Ovary (tissue), 9 donors: Measurements from ENCODE around the gene FIGLA. TPM values are rescaled to one million over a fixed set of nuclear protein-coding genes. Genes with fewer than 3 reads are reported as not detected.
"Not testable (repeated sequence)": the region's sequence is repeated elsewhere in the genome, so short reads cannot be mapped to it uniquely, and the experiment has no call there.

Experiments used
- DNase-seq, 5 donors: peaks; one replicate each; pipeline ENCODE4 v3.0.0-alpha.2; 2019 to 2020
- H3K27ac ChIP-seq, 2 donors: fragments of 200-600 bp; one replicate each; pipeline versions ENCODE4 v1.5.1 to v1.8.0; 2019 to 2022
- H3K27me3 ChIP-seq: fragments of 200-600 bp; one replicate; pipeline ENCODE4 v1.8.0; 2022
- H3K36me3 ChIP-seq: fragments of 200-600 bp; sonication (generic); one replicate; pipeline ENCODE4 v1.5.1; 2019
- H3K4me1 ChIP-seq: one replicate; pipeline ENCODE4 v1.8.1; 2013; ENCODE audit warnings: mild to moderate bottlenecking, moderate library complexity; ENCODE audit not compliant: insufficient read depth
- H3K4me3 ChIP-seq: fragments of 200-600 bp; sonication (generic); one replicate; pipeline ENCODE4 v1.5.1; 2017
- H3K9me3 ChIP-seq, 2 donors: fragments of 200-600 bp in 1 of 2; sonication (generic) in 1 of 2; one replicate each; pipeline versions ENCODE4 v1.5.1 to v1.8.1; 2013 to 2019; ENCODE audit warnings: mild to moderate bottlenecking in 1 of 2, moderate library complexity in 1 of 2
- EP300 ChIP-seq: sonication (generic); formaldehyde crosslinking; IDR thresholded peaks from one replicate; pipeline ENCODE4 v1.6.1; 2017; ENCODE audit warnings: antibody characterized with exemption
- POLR2A ChIP-seq: fragments of 450-650 bp; IDR thresholded peaks from one replicate; pipeline ENCODE4 v1.6.1; 2017; ENCODE audit warnings: antibody characterized with exemption, mild to moderate bottlenecking, moderate library complexity
- WGBS, 3 donors: extraction: QIAGEN DNeasy Blood & Tissue Kit in 1 of 3; methylation state at CpG; one replicate each; pipeline versions ENCODE4 v1.1.5 to v1.1.7; 2013 to 2017; 5-methylcytosine and 5-hydroxymethylcytosine counted together
- intact Hi-C, 4 donors: fragments of 100-400 bp; cut with DNase I; formaldehyde crosslinking; loops; one replicate each; pipeline versions ENCODE4 v1.11.0 to v1.15.1; 2022 to 2023
- polyA plus RNA-seq, 2 donors: library from polyadenylated mRNA; stranded (reverse); fragments of 200-250 nt in 1 of 2; fragments of 350-450 nt in 1 of 2; fragmentation: Illumina TruSeq in 1 of 2; extraction: RNeasy Lipid Tissue Mini Kit (QIAGEN cat#74804) in 1 of 2; gene quantifications; one replicate each; pipeline ENCODE4 v1.2.3, GENCODE V29; 2013 to 2014
- total RNA-seq, 7 donors: library from RNA; depleted of rRNA in 2 of 7; stranded (reverse); fragments of >200 nt in 2 of 7; fragmentation: NEBNext Ultra II Directional in 3 of 7; extraction: Animal tissue kit (Norgen Biotek cat#: 25700) in 3 of 7; gene quantifications; one replicate each; pipeline versions ENCODE4 v1.1.0 to v1.2.4, GENCODE V29; 2016 to 2023
- TF ChIP-seq, protein P1 (sequence below), 3 donors: fragments of 450-650 bp in 2 of 3; fragments of 200-600 bp in 1 of 3; IDR thresholded peaks; one replicate each; pipeline versions ENCODE4 v1.5.1 to v1.8.0; 2016 to 2022; ENCODE audit warnings: antibody characterized with exemption in 3 of 3, mild to moderate bottlenecking in 1 of 3
- donor health status: DM: no; HTN: no; CAD: no; lungs with moderate emphysema.
- donor health status: DM: no; HTN: no; CAD: no.
- donor health status: Bipolar disorder and iron deficiency.
- donor health status: DM: yes; HTN: yes; CAD: no.
- donor health status: DM: no; HTN: no; CAD: no.
- donor health status: DM: yes; HTN: yes; CAD: no.

Gene FIGLA
- total and polyA plus RNA-seq, 9 donors = 0.35 to 3.3 TPM; not detected in 7

GRCh38 chr2:70799706-70800105 lies 9.3 kb upstream of the FIGLA start:
- Histone ChIP-seq H3K27ac (no peak overlapping the region), H3K4me3 (no peak overlapping the region), H3K4me1 (no peaks in the 10 kb centered on the region), H3K36me3 (no peaks in the 10 kb centered on the region), H3K27me3 (no peaks in the 10 kb centered on the region), H3K9me3 (no peaks in the 10 kb centered on the region)
- TF ChIP-seq EP300 (no peak), POLR2A (no peak)
- TF ChIP-seq, protein P1, sequence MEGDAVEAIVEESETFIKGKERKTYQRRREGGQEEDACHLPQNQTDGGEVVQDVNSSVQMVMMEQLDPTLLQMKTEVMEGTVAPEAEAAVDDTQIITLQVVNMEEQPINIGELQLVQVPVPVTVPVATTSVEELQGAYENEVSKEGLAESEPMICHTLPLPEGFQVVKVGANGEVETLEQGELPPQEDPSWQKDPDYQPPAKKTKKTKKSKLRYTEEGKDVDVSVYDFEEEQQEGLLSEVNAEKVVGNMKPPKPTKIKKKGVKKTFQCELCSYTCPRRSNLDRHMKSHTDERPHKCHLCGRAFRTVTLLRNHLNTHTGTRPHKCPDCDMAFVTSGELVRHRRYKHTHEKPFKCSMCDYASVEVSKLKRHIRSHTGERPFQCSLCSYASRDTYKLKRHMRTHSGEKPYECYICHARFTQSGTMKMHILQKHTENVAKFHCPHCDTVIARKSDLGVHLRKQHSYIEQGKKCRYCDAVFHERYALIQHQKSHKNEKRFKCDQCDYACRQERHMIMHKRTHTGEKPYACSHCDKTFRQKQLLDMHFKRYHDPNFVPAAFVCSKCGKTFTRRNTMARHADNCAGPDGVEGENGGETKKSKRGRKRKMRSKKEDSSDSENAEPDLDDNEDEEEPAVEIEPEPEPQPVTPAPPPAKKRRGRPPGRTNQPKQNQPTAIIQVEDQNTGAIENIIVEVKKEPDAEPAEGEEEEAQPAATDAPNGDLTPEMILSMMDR (IDR thresholded peaks at IDR 0.05) = no peak
- intact Hi-C loops = no loop called here
- WGBS, 3 donors = 82 to 93% (median 87%) methylated on average over 2 of the region's 2 CpGs
- DNase-seq = no peak

GRCh38 chr2:70797996-70798395 lies 7.6 kb upstream of the FIGLA start:
- 78 to 89% (median 81%) methylated on average over 3 of the region's 3 CpGs for WGBS, 3 donors
- H3K4me1 ChIP-seq, H3K4me3 ChIP-seq, H3K27ac ChIP-seq, intact Hi-C loops, H3K9me3 ChIP-seq, DNase-seq, H3K27me3 ChIP-seq, H3K36me3 ChIP-seq: not testable (repeated sequence)

- DNase-seq = no peak
- no peaks in the 10 kb centered on the region for H3K36me3 ChIP-seq
- whole genome bisulfite sequencing, 3 donors = 37 to 46% (median 37%) methylated on average over 2 of the region's 2 CpGs
- H3K9me3 ChIP-seq = no peaks in the 10 kb centered on the region
- no peaks in the 10 kb centered on the region for H3K4me1 ChIP-seq
- no peak overlapping the region for H3K4me3 ChIP-seq
- H3K27ac ChIP-seq = no peak overlapping the region
- TF ChIP-seq, protein P1 (IDR thresholded peaks at IDR 0.05) = no peak
- intact Hi-C loops = no loop called here
- H3K27me3 ChIP-seq = no peaks in the 10 kb centered on the region
Observed at GRCh38 chr2:70797506-70797905, 7.1 kb upstream of the FIGLA start.

- intact Hi-C loops = no loop called here
- Histone ChIP-seq H3K9me3 (no peaks in the 10 kb centered on the region), H3K36me3 (no peaks in the 10 kb centered on the region), H3K27ac (no peak overlapping the region), H3K4me1 (no peaks in the 10 kb centered on the region), H3K27me3 (no peaks in the 10 kb centered on the region), H3K4me3 (no peak overlapping the region)
- no peak for DNase-seq
- WGBS, 3 donors = 71 to 74% (median 72%) methylated on average over 1 of the region's 1 CpG
- no peak for TF ChIP-seq EP300
- TF ChIP-seq POLR2A = no peak
- TF ChIP-seq, protein P1 (IDR thresholded peaks at IDR 0.05) = no peak
Observed at GRCh38 chr2:70796262-70796661, 5.8 kb upstream of the FIGLA start.

- DNase-seq = no peak
- Histone ChIP-seq H3K36me3 (no peaks in the 10 kb centered on the region), H3K27me3 (no peaks in the 10 kb centered on the region), H3K9me3 (no peaks in the 10 kb centered on the region), H3K4me3 (no peak overlapping the region), H3K27ac (no peak overlapping the region), H3K4me1 (no peaks in the 10 kb centered on the region)
- 59 to 66% (median 66%) methylated on average over 4 of the region's 4 CpGs for WGBS, 3 donors
- intact Hi-C loops = no loop called here
- TF ChIP-seq POLR2A (no peak), EP300 (no peak)
- TF ChIP-seq, protein P1 (IDR thresholded peaks at IDR 0.05) = no peak
Observed at GRCh38 chr2:70795164-70795995, 4.9 kb upstream of the FIGLA start.
